Lower leg skin (tissue), 3 donors: Measurements from ENCODE around the gene NLRP13.

ENCODE experiments used
- CTCF ChIP-seq, 3 donors: fragments of 450-650 bp; IDR thresholded peaks; one replicate each; pipeline ENCODE4 v1.5.1; 2016; ENCODE audit warnings: antibody characterized with exemption in 3 of 3, mild to moderate bottlenecking in 3 of 3, moderate library complexity in 2 of 3
- POLR2A ChIP-seq, 2 donors: fragments of 450-650 bp; IDR thresholded peaks; one replicate each; pipeline ENCODE4 v1.6.1; 2016 to 2017; ENCODE audit warnings: antibody characterized with exemption in 2 of 2, mild to moderate bottlenecking in 1 of 2, moderate library complexity in 1 of 2

DNA sequence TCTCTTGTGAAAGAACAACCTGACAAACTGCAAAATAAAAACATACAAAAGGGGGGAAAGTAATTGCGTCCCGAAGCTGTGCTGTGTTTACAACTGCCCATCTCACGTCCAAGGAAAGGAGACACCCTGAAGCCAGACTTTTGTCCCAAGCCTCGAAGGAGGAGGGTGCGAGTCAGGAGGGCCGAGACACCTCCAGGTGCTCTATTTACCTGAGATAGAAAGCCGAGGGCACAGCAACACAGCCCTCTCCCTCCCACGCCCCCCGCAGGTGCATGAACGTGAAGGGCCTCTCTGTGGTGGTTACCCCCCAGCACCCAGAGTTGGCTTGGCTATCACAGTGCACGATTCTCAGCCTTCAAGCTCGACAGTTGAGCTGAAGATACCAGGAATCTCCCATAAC, 33.2 kb downstream of the NLRP13 start:
- TF ChIP-seq POLR2A (IDR thresholded peaks at IDR 0.05) (no peak), CTCF (IDR thresholded peaks at IDR 0.05) (no peak)
